Mesendoderm (in vitro differentiated cells): Measurements from ENCODE around the gene ADORA2A.

Source experiments
- DNase-seq: peaks from one replicate; pipeline ENCODE4 v3.0.0; 2013
- H2AK5ac ChIP-seq: 2 replicates; pipeline ENCODE4 v1.6.1; 2013; ENCODE audit warnings: low read length, inconsistent platforms
- H2BK120ac ChIP-seq: 2 replicates; pipeline ENCODE4 v1.6.1; 2013; ENCODE audit warnings: low read depth, mild to moderate bottlenecking, low read length, moderate library complexity, mixed read lengths
- H2BK15ac ChIP-seq: replicated peaks from 2 replicates; pipeline ENCODE4 v1.6.1; 2013; ENCODE audit warnings: low read depth, mild to moderate bottlenecking, moderate library complexity
- H2BK5ac ChIP-seq: 2 replicates; pipeline ENCODE4 v1.6.1; 2013; ENCODE audit warnings: low read length, inconsistent platforms
- H3K18ac ChIP-seq: 2 replicates; pipeline ENCODE4 v1.6.1; 2013; ENCODE audit warnings: mild to moderate bottlenecking, low read length, mixed read lengths
- H3K23ac ChIP-seq: one replicate; pipeline ENCODE4 v1.6.1; 2013; ENCODE audit warnings: low read length
- H3K27ac ChIP-seq: 2 replicates; pipeline ENCODE4 v1.5.1; 2013; ENCODE audit warnings: low read depth, mild to moderate bottlenecking, inconsistent platforms, low read length, moderate library complexity
- H3K27me3 ChIP-seq: 2 replicates; pipeline ENCODE4 v1.6.1; 2013; ENCODE audit warnings: low read length, control low read depth, mild to moderate bottlenecking, inconsistent platforms; ENCODE audit not compliant: insufficient read depth, poor library complexity
- H3K36me3 ChIP-seq: 2 replicates; pipeline ENCODE4 v1.6.1; 2013; ENCODE audit warnings: low read length, inconsistent platforms; ENCODE audit not compliant: control insufficient read depth, insufficient read depth
- H3K4ac ChIP-seq: one replicate; pipeline ENCODE4 v1.6.1; 2013; ENCODE audit warnings: low read depth, mild to moderate bottlenecking, low read length, moderate library complexity
- H3K4me1 ChIP-seq: 2 replicates; pipeline ENCODE4 v1.6.1; 2013; ENCODE audit warnings: low read depth, low read length, inconsistent platforms; ENCODE audit not compliant: control insufficient read depth
- H3K4me2 ChIP-seq: 2 replicates; pipeline ENCODE4 v1.6.1; 2013; ENCODE audit warnings: low read length
- H3K4me3 ChIP-seq: 2 replicates; pipeline ENCODE4 v1.5.1; 2013; ENCODE audit warnings: mild to moderate bottlenecking, low read length
- H3K56ac ChIP-seq: one replicate; pipeline ENCODE4 v1.6.1; 2013; ENCODE audit warnings: low read length
- H3K79me1 ChIP-seq: 2 replicates; pipeline ENCODE4 v1.6.1; 2013; ENCODE audit warnings: low read length, inconsistent platforms
- H3K79me2 ChIP-seq: 2 replicates; pipeline ENCODE4 v1.6.1; 2013; ENCODE audit warnings: mild to moderate bottlenecking, low read length; ENCODE audit not compliant: control insufficient read depth, insufficient read depth
- H3K9ac ChIP-seq: 2 replicates; pipeline ENCODE4 v1.6.1; 2013; ENCODE audit warnings: low read length, inconsistent platforms
- H4K5ac ChIP-seq: one replicate; pipeline ENCODE4 v1.6.1; 2013; ENCODE audit warnings: low read length
- H4K8ac ChIP-seq: one replicate; pipeline ENCODE4 v1.6.1; 2013; ENCODE audit warnings: low read depth, mild to moderate bottlenecking, control low read depth, low read length, moderate library complexity
- WGBS: extraction: QIAGEN DNeasy Blood & Tissue Kit; methylation state at CpG from one replicate; pipeline ENCODE4 v1.1.7; 2013; ENCODE audit warnings: low lambda C conversion rate, missing lambda C conversion rate; ENCODE audit not compliant: insufficient coverage; ENCODE audit errors: extremely low coverage; 5-methylcytosine and 5-hydroxymethylcytosine counted together

ADORA2A gene

DNA sequence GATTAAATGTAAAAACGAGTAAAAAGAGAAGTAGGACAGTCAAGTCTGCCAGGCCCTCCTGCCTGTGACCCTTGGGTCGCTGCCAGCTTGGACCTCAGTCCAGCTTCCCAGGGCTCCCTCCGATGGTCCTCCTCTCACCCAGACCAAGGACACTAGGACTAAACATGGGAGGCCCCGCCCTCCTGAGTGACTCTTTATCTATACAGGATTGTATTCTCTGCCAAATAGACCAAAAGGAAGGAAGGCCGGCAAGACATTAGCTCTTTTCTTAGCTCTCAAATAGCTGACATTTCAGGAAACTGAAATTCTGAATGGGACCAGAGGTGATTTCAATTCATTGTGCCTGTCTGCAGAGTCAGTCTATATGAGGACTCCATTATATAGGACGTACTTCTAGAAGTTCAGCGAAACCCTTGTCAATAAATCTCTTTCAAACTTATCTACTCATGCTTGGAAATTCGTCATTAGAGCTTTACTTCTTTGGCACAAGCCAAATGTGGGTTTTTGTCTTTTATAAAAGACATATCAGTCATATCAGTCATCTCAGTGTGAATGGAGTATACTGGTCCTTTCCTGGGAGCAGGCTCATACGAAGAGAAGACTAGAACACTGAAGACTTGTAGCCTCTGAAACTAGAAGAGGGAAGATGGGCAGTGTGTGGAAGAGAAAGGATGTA is 28.5 kb downstream of the ADORA2A start:
- DNase-seq: no peak
- Histone ChIP-seq H3K4me2 (no peak overlapping the region), H2AK5ac (no peak overlapping the region), H3K4ac (no peak overlapping the region), H2BK15ac (no peak overlapping the region), H3K27ac (no peak overlapping the region), H3K56ac (no peak overlapping the region), H4K5ac (no peak overlapping the region), H3K9ac (no peak overlapping the region), H3K36me3 (no peaks in the 10 kb centered on the region), H3K79me2 (no peaks in the 10 kb centered on the region), H3K23ac (no peak overlapping the region), H3K27me3 (no peaks in the 10 kb centered on the region), H3K4me1 (peaks cover 15% of the 10 kb centered on the region), H4K8ac (no peak overlapping the region), H3K18ac (no peak overlapping the region), H3K4me3 (no peak overlapping the region), H3K79me1 (no peaks in the 10 kb centered on the region), H2BK5ac (no peak overlapping the region), H2BK120ac (no peak overlapping the region)
- no CpG with 5 or more reads among the region's 9 CpGs for WGBS

- Histone ChIP-seq H3K27me3 (no peaks in the 10 kb centered on the region), H3K4me1 (peaks cover 14% of the 10 kb centered on the region), H3K18ac (no peak overlapping the region), H3K9ac (no peak overlapping the region), H4K8ac (no peak overlapping the region), H3K36me3 (no peaks in the 10 kb centered on the region), H2BK120ac (no peak overlapping the region), H3K4ac (no peak overlapping the region), H3K79me2 (no peaks in the 10 kb centered on the region), H3K27ac (no peak overlapping the region), H4K5ac (no peak overlapping the region), H2AK5ac (no peak overlapping the region), H3K4me3 (no peak overlapping the region), H3K23ac (no peak overlapping the region), H3K56ac (no peak overlapping the region), H2BK15ac (no peak overlapping the region), H3K79me1 (no peaks in the 10 kb centered on the region), H3K4me2 (no peak overlapping the region), H2BK5ac (no peak overlapping the region)
- DNase-seq: no peak
- WGBS: no CpG with 5 or more reads among the region's 3 CpGs
Measured at GRCh38 chr22:24457894-24458420, 30.6 kb downstream of the ADORA2A start.

- no peak overlapping the region for H3K9ac ChIP-seq
- no peak overlapping the region for H2BK120ac ChIP-seq
- H3K56ac ChIP-seq: no peak overlapping the region
- H2BK5ac ChIP-seq: no peak overlapping the region
- H3K27ac ChIP-seq: no peak overlapping the region
- H2AK5ac ChIP-seq: no peak overlapping the region
- H3K4me1 ChIP-seq: peaks cover 14% of the 10 kb centered on the region
- DNase-seq: no peak
- H3K27me3 ChIP-seq: no peaks in the 10 kb centered on the region
- no peak overlapping the region for H2BK15ac ChIP-seq
- H3K4me3 ChIP-seq: no peak overlapping the region
- H3K79me2 ChIP-seq: no peaks in the 10 kb centered on the region
- no peaks in the 10 kb centered on the region for H3K79me1 ChIP-seq
- H3K4me2 ChIP-seq: no peak overlapping the region
- H4K5ac ChIP-seq: no peak overlapping the region
- WGBS: no CpG with 5 or more reads among the region's 1 CpG
- no peak overlapping the region for H4K8ac ChIP-seq
- H3K4ac ChIP-seq: no peak overlapping the region
- no peak overlapping the region for H3K23ac ChIP-seq
- H3K18ac ChIP-seq: peak overlapping the region; percentile 76
- no peaks in the 10 kb centered on the region for H3K36me3 ChIP-seq
Measured at GRCh38 chr22:24459911-24460310, 32.5 kb downstream of the ADORA2A start.

DNA sequence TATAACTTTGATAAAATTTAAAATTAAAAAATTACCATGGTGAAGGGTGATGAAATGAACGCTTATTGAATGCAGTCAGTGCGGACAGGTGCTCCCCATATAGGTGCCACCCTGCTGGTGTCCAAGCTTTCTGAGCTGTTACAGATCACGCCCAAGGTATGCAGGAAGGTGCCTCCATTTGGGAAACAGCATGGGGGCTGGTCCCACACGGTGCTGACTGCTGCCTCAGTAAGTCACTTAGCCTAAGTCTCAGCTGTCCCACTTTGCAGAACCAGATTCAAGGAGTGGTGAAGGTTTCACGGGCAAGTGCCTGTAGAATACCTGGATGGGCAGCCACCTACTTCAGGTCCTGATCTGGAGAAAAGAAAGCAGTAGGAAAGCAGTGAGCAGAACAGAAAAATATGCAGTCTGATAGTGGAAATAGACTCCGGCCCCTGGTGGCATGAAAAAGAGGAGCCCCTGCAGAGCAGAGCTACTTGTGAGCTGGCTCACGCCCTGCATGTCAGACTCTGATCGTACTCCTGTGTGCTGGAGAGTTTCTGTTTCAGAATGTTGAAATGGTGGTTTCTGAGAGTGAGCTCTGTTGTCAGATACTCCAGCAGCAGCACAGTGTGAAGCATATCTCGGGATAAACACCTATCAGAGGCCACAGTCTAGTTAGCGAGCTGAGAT is 33.2 kb downstream of the ADORA2A start:
- no peak overlapping the region for H3K18ac ChIP-seq
- no peak overlapping the region for H2BK15ac ChIP-seq
- H3K79me1 ChIP-seq: no peaks in the 10 kb centered on the region
- no peak overlapping the region for H3K27ac ChIP-seq
- H3K4me1 ChIP-seq: peaks cover 14% of the 10 kb centered on the region
- H3K23ac ChIP-seq: no peak overlapping the region
- H3K56ac ChIP-seq: peak overlapping the region; percentile 10
- no CpG with 5 or more reads among the region's 10 CpGs for WGBS
- no peak overlapping the region for H2BK5ac ChIP-seq
- H3K79me2 ChIP-seq: no peaks in the 10 kb centered on the region
- H4K8ac ChIP-seq: no peak overlapping the region
- no peak overlapping the region for H3K4ac ChIP-seq
- H3K9ac ChIP-seq: no peak overlapping the region
- no peaks in the 10 kb centered on the region for H3K27me3 ChIP-seq
- H3K4me2 ChIP-seq: no peak overlapping the region
- no peak overlapping the region for H3K4me3 ChIP-seq
- H4K5ac ChIP-seq: no peak overlapping the region
- H3K36me3 ChIP-seq: no peaks in the 10 kb centered on the region
- no peak overlapping the region for H2AK5ac ChIP-seq
- DNase-seq: peak; percentile 56
- no peak overlapping the region for H2BK120ac ChIP-seq

DNA sequence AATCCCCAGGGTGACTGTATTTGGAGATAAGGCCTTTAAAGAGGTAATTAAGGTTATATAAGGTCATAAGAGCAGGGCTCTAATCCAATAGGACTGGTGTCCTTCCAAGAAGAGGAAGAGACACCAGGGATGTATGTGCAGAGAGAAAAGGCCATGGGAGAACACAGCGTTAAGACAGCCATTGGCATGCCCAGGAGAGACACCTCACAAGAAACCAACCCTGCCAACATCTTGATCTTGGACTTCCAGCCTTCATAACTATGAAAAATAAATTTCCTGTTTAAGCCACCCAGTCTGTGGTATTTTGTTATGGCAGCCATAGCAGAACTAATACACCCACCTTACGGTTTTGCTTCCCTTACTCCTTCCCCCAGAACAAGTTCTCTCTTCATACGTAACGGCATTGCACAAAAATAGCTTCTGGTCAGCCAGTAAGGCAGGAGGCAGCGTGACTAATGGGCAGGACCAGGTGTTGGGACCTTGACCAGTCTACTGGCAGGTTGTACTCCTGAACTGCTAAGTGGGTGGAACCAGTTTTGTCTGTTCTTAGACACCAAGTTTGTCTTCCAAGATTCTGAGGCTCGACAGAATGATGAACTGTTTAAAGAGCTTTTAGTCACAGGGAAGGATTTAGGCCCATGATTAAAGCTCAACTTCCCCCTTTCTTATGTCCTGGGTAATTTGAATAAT is 35.8 kb downstream of the ADORA2A start:
- no peaks in the 10 kb centered on the region for H3K27me3 ChIP-seq
- H3K56ac ChIP-seq: no peak overlapping the region
- no peak overlapping the region for H3K4me3 ChIP-seq
- H3K4me2 ChIP-seq: no peak overlapping the region
- WGBS: no CpG with 5 or more reads among the region's 6 CpGs
- no peak overlapping the region for H3K23ac ChIP-seq
- no peak overlapping the region for H3K4ac ChIP-seq
- H3K9ac ChIP-seq: no peak overlapping the region
- H2BK120ac ChIP-seq: no peak overlapping the region
- H3K4me1 ChIP-seq: peaks cover 20% of the 10 kb centered on the region
- no peak overlapping the region for H2AK5ac ChIP-seq
- no peaks in the 10 kb centered on the region for H3K36me3 ChIP-seq
- H2BK5ac ChIP-seq: no peak overlapping the region
- H3K27ac ChIP-seq: no peak overlapping the region
- no peak overlapping the region for H4K8ac ChIP-seq
- no peak overlapping the region for H3K18ac ChIP-seq
- H2BK15ac ChIP-seq: no peak overlapping the region
- H3K79me2 ChIP-seq: no peaks in the 10 kb centered on the region
- DNase-seq: no peak
- H4K5ac ChIP-seq: no peak overlapping the region
- no peaks in the 10 kb centered on the region for H3K79me1 ChIP-seq
